ENCODE data around the gene FSD1. TPM values are rescaled to one million over a fixed set of nuclear protein-coding genes. Genes with fewer than 3 reads are reported as not detected.

Gene FSD1
- total RNA-seq, 3 donors from 2014 or later = 0.64 to 2.0 (median 0.84) TPM

DNA sequence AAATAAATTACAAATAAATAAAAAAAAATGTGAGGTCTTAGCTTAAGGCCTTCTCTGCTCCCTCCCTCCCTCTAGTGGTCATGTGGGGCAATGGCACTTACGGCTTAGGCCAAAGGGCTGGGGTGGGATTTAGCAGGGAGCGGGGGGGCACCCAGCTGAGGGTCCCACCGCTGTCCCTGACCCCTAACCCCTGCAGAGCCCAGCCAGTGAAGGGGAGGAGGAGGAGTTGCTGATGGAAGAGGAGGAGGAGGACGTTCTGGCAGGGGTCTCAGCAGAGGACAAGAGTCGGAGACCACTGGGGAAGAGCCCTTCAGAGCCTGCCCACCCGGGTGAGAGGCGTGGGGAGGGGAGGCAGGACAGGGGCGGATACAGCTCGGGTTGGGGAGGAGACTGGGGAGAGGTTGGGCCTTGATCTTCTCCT is 48.3 kb downstream of the FSD1 start:
- intact Hi-C loops (cut with DNase I, micrococcal nuclease) = loop anchor here (5.0 to 10.0 kb wide), 2 partner anchors 85 to 88 kb away; no protein-coding TSS in a partner anchor
- Histone ChIP-seq H3K4me3 (no peak overlapping the region), H3K9me3 (no peaks in the 10 kb centered on the region), H3K36me3 (ENCODE audit: low read depth) (no peaks in the 10 kb centered on the region), H3K4me1 (ENCODE audit: low read depth) (no peaks in the 10 kb centered on the region)
- DNase-seq = peak in 1 of 3 donors; percentile 53
- ATAC-seq = peak; percentile 76
- TF ChIP-seq, protein P1, sequence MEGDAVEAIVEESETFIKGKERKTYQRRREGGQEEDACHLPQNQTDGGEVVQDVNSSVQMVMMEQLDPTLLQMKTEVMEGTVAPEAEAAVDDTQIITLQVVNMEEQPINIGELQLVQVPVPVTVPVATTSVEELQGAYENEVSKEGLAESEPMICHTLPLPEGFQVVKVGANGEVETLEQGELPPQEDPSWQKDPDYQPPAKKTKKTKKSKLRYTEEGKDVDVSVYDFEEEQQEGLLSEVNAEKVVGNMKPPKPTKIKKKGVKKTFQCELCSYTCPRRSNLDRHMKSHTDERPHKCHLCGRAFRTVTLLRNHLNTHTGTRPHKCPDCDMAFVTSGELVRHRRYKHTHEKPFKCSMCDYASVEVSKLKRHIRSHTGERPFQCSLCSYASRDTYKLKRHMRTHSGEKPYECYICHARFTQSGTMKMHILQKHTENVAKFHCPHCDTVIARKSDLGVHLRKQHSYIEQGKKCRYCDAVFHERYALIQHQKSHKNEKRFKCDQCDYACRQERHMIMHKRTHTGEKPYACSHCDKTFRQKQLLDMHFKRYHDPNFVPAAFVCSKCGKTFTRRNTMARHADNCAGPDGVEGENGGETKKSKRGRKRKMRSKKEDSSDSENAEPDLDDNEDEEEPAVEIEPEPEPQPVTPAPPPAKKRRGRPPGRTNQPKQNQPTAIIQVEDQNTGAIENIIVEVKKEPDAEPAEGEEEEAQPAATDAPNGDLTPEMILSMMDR (IDR thresholded peaks at IDR 0.05) = peak; percentile 79

DNA sequence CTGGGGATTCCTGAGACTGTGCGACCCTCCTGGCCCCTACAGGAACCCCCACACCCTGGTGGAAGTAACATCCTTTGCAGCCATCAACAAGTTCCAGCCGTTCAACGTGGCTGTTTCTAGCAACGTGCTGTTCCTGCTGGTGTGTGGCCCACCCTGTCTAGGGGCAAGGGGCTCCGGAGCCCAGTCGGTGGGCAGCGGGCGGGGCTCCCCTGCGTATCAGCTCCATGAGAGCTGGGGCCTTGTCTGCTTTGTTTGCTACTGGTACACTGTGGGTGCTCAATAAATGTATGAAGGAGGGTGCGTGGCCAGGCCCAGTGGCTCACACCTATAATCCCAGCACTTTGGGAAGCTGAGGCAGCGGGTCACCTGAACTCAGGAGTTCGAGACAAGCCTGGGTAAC is 49.9 kb downstream of the FSD1 start:
- H3K4me1 ChIP-seq (ENCODE audit: low read depth) = no peaks in the 10 kb centered on the region
- no peaks in the 10 kb centered on the region for H3K9me3 ChIP-seq
- no peak overlapping the region for H3K4me3 ChIP-seq
- TF ChIP-seq, protein P1 (IDR thresholded peaks at IDR 0.05) = no peak
- no peak for ATAC-seq
- H3K36me3 ChIP-seq (ENCODE audit: low read depth) = no peaks in the 10 kb centered on the region
- no peak for DNase-seq
- intact Hi-C loops (cut with DNase I, micrococcal nuclease) = loop anchor here (5.0 to 10.0 kb wide), 2 partner anchors 87 to 89 kb away; no protein-coding TSS in a partner anchor

DNA sequence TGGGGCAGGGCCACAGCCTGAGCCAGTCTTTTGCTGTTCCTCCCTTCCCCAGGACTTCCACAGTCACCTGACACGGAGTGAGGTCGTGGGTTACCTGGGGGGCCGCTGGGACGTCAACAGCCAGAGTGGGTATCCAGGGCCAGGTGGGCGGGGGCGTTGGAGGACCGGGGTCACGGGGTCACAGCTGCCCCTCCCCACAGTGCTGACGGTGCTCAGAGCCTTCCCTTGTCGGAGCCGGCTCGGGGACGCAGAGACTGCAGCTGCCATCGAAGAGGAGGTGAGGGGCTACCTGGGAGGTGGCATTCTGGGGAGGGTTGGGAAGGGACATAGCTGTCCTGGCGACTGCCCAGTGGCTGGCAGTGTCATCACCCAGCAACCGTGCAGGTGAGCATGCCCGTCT is 50.5 kb downstream of the FSD1 start:
- Histone ChIP-seq H3K4me3 (no peak overlapping the region), H3K36me3 (ENCODE audit: low read depth) (no peaks in the 10 kb centered on the region), H3K9me3 (no peaks in the 10 kb centered on the region), H3K4me1 (ENCODE audit: low read depth) (no peaks in the 10 kb centered on the region)
- intact Hi-C loops (cut with DNase I, micrococcal nuclease) = loop anchor here (5.0 to 10.0 kb wide), 2 partner anchors 88 to 90 kb away; no protein-coding TSS in a partner anchor
- ATAC-seq (no peak), DNase-seq (no peak)
- TF ChIP-seq, protein P1 (IDR thresholded peaks at IDR 0.05) = no peak

DNA sequence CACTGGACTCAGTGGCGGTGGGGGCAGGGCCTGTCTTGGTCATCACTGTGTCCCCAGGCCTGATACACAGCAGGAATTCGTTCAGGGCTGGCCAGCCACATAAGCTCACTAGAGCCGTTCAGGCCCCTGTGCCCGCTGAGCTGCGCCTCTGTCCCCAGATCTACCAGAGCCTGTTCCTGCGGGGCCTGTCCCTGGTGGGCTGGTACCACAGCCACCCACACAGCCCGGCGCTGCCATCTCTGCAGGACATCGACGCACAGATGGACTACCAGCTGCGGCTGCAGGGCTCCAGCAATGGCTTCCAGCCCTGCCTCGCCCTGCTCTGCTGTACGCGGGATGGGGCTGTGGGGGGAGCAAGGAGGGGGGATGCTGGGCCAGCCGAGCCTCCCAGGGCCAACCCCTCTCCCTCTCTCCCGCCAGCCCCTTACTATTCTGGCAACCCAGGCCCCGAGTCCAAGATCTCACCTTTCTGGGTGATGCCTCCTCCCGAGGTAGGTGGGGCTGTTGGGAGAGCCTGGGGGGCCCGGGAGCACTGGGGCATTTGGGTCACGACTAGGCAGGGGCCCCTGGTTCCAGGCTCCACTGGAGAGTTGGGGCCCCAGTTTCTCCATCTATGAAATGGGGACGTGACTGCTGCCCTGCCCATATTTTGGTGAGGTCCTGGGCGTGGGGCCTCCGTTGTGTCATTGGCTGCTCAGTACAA is 52.8 kb downstream of the FSD1 start:
- no peak for DNase-seq
- TF ChIP-seq, protein P1 (IDR thresholded peaks at IDR 0.05) = no peak
- intact Hi-C loops (cut with DNase I, micrococcal nuclease) = loop anchor here in 1 of 2 donors (10.0 kb wide), 1 partner anchor 92 kb away; no protein-coding TSS in a partner anchor

DNA sequence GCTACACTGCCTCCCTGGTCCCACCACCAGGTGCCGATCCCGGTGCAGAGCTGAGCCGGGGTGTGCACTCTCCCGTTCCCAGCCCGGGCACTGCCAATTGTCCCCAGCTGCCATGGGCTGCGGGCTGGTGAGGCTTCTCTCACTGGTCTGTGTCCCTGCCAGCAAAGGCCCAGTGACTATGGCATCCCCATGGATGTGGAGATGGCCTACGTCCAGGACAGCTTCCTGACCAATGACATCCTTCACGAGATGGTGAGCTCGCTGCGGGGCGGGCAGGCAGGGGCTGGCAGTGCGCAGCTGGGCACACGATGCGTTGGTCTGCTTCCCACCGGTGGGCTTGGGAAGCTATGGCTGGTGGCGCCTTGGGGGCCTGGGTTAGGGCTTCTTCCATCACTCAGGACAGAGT is 53.5 kb downstream of the FSD1 start:
- intact Hi-C loops (cut with DNase I, micrococcal nuclease) = loop anchor here in 1 of 2 donors (10.0 kb wide), 1 partner anchor 93 kb away; no protein-coding TSS in a partner anchor
- DNase-seq = no peak
- Histone ChIP-seq H3K9me3 (no peaks in the 10 kb centered on the region), H3K36me3 (ENCODE audit: low read depth) (no peaks in the 10 kb centered on the region), H3K4me1 (ENCODE audit: low read depth) (no peaks in the 10 kb centered on the region), H3K4me3 (no peak overlapping the region)
- no peak for ATAC-seq
- TF ChIP-seq, protein P1 (IDR thresholded peaks at IDR 0.05) = no peak

More for the DNA sequence above, 52.8 kb downstream of the FSD1 start:
- ATAC-seq = no peak
- Histone ChIP-seq H3K4me1 (ENCODE audit: low read depth) (no peaks in the 10 kb centered on the region), H3K4me3 (no peak overlapping the region), H3K36me3 (ENCODE audit: low read depth) (no peaks in the 10 kb centered on the region), H3K9me3 (no peaks in the 10 kb centered on the region)

Data from mucosa of descending colon (tissue), 3 donors.